ENCODE results near the gene PEX6.

GRCh38 chr6:42969431-42969830 lies 9.6 kb downstream of the PEX6 start:
- TF ChIP-seq CTCF (conservative IDR thresholded peaks at IDR 0.05 in 1 of 2, IDR thresholded peaks at IDR 0.05 in 1 of 2; ENCODE audit: extremely low read depth in 1 of 2, insufficient read depth in 1 of 2, low read depth in 1 of 2, low read length in 2 of 2) (no peak), EZH2 (IDR thresholded peaks at IDR 0.05; ENCODE audit: borderline replicate concordance, low read length) (no peak)
